ENCODE data around the gene INO80. TPM values are rescaled to one million over a fixed set of nuclear protein-coding genes. Genes with fewer than 3 reads are reported as not detected.

Gene INO80
- total RNA-seq, 1 donor from 2014 or later: 16.9 TPM

DNA sequence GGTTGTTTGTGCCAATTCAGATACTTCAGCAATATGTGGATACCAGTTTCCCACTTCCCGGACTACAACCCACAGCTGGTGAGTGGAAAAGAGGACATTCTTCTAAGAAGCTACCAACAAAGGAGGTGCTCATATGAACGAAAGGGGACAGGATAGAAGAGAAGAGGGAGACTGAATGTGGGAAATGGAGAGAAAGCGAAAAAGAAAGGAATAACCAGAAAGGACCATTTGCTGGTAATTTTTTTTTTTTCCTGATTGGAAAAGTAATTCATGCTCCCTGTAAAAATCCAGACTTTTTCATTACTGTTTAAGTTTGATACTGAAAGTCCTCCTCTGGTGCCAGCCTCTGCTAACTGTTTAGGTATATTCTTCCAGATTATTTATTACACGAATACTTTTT, 164.3 kb downstream of the INO80 start:
- no peak for DNase-seq (ENCODE audit: low spot score)

DNA sequence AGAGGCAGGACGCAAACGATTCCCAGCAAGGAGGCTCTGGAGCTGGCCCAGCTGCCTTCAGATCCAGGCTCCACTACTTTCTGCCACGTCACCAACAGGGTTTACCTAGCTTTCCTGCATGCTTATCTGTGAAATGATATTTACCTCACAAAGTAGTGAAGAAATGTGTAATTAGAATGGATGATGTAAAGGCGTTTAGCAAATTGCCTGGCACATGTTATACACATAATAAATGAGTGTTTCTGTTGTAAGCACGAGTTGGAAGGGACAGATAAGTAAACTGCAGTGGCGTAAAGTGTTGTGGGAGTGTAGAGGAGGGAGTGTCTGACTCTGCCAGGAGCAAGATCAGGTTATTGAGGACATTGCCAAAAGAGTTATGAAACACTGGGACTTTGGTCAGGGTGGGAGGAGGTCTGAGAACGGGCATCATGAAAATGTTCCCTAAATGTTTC, 166.3 kb downstream of the INO80 start:
- DNase-seq (ENCODE audit: low spot score): no peak

DNA sequence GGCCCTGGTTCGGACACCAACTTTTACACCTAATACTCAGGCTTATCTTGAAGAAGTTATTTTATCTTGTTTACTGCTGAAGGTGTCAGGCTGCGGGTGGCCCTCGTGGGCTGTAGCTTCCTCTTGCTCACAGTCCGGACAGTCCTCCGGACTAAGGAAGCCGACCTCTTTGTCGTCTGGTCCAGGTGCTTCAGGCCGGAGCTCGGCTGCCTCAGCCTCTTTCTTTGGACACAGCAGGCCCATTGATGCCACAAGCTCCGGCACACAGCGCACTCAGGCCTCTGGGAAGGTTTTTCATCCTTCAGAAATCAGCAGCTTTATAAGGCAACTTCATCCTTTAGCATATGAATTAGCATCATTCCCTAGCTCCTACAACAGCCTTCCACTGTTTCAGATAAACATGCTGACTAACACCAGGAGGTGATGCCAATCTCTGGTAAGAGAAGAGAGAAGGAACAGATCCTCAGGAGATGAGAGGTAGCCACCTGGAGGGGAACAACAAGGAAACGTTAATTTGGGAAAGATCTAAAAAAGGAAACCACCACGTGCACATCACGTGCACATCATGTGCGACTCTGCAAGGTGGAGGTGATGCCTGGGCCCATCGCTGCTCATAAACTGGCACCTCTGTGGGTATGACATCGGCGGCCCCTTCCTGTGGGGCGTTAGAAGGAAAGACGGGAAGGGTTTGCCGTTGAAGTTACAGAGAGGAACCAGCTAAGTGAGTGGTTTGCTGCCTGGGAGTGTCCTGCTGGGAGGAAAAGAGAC, 167.2 kb downstream of the INO80 start:
- DNase-seq (ENCODE audit: low spot score): no peak

GRCh38 chr15:40944510-40945296, 171.4 kb downstream of the INO80 start:
- DNase-seq (ENCODE audit: low spot score): no peak

DNA sequence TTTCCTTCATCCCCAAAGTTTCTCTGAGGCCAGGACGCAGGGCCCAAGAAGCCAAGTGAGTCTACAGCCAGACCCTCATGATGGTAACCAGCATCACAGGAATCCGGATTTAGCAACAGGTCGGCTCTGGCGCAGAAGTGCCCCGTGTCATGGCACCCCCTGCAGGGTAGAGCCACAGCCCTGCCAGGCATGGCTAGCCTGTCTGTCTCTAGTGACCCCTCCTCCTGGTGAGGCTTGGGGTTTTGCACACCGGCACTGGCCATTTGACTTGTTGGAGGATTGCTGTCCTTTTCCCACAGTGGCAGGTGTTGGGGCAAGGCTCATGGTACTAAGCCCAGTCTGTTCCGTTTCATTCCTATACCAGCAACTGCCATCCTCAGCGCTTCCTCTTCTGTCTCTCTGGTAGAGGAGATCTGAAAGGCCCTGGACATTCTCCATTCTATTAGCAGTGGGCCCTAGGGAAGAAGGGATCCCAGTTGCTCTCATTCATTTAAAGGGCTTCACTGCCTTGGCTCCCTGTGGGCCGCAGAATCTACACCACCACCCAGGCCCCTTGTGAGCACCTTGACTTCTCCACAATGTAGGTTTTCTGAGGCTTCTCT, 172.2 kb downstream of the INO80 start:
- no peak for DNase-seq (ENCODE audit: low spot score)

GRCh38 chr15:40942878-40943277, 173.2 kb downstream of the INO80 start:
- no peak for DNase-seq (ENCODE audit: low spot score)

DNA sequence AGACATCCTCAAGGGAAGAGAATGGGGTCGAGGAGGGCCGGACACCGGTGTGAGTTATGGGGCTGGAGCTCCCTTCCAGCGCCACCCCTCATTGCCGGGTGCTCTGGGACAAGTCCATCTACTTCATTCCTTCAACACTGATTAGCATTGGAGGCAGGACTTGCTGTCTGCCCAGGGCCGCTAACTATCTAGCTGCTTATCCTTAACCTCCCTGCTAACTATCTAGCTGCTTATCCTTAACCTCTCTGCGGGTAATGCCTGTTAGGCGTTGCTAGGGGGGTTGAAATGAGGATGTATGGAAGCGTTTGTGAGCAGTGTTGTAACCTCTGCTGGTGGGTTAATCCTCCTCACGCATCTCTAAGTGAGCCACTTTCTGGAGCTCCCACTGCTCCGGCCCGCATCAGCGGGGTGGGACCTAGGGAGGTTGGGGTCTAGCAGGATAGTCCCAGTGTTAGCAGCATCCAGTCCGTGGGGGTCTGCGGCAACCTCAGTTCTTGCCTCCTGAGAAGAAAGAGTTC, 173.7 kb downstream of the INO80 start:
- no peak for DNase-seq (ENCODE audit: low spot score)

DNA sequence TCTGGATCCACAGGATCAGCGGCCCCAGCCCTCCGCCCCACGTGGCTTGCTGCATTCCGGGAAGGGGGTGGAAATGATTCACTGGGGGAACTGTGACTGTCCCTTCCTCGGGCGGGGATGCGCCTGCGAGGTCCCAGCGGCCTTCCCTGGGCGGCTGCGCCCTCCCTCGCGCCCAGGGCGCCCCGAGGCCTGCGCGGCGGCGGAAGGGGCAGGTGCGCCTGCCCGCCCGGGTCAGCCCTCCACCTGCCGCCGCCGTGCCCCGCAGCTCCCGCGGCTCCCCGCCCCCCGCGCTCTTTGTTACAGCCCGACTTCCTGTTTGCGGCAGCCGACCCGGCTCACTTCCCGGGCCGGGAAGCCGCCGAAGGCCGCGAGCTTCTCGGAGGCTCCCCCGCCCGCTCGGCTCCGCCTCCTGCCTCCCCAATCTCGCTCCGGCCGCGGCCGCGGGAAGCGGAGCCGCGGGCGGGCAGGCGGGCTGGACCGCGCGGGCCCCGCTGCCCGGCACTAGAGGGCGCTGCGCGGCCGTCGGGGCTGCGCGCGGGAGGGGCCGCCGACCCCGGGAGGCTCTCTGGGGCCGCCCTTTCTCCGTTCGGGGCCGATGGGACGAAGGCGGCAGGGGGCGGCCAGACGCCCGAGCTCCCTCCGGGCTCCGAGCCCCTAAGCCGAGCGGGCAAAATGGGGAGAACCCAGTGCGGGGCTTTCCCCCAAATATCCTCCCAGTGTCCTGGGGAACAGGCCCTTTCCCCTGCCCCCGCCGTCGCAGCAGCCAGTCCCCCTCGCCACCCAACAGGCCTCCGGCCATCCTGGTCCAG, 174.3 kb downstream of the INO80 start:
- peak; percentile 82 for DNase-seq (ENCODE audit: low spot score)

- no peak for DNase-seq (ENCODE audit: low spot score)
Observed at GRCh38 chr15:40941068-40941527, 175.0 kb downstream of the INO80 start.

DNA sequence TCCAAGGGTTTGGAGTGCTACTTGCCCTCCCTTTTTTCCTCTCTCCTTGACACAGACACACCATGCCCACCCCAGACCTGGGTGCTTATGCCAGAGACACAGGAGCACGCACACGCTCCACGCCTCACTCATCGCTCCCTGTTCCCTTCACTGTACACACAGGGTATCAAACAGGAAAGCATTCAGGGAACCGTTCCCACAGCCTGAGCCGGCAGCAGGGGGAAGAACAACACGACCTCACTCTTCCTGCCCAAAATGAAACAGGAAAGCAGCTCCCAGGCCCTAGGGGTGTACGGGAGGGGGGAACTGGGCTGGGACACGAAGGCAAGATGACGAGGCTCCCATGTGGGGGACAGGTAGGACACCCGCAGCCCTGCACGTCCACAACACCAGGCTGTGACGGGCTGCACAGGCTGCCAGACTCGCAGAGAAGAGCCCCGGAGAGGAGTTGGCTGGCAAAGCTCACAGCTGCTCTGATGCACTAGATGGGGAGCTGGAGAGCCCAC, 175.7 kb downstream of the INO80 start:
- no peak for DNase-seq (ENCODE audit: low spot score)

GRCh38 chr15:40938536-40938870, 177.6 kb downstream of the INO80 start:
- no peak for DNase-seq (ENCODE audit: low spot score)

- DNase-seq (ENCODE audit: low spot score): no peak
Observed at GRCh38 chr15:40937762-40938535, 178.1 kb downstream of the INO80 start.

- DNase-seq (ENCODE audit: low spot score): no peak
Observed at GRCh38 chr15:40936709-40937666, 179.1 kb downstream of the INO80 start.

- DNase-seq (ENCODE audit: low spot score): no peak
Observed at GRCh38 chr15:40936234-40936708, 179.8 kb downstream of the INO80 start.

DNA sequence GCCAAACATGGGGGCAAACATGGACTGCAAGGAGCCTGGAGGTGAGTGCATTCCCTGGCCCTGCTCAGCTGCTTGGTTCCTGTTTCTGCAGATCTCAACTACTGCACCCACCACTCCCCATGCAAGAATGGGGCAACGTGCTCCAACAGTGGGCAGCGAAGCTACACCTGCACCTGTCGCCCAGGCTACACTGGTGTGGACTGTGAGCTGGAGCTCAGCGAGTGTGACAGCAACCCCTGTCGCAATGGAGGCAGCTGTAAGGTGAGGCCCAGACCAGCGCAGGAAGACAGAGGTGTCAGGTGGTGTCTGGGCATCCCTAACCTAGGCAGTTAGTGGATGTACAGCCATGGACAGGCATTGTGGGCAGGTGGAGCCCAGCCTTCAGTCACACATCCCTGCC, 181.6 kb downstream of the INO80 start:
- DNase-seq (ENCODE audit: low spot score): no peak

DNA sequence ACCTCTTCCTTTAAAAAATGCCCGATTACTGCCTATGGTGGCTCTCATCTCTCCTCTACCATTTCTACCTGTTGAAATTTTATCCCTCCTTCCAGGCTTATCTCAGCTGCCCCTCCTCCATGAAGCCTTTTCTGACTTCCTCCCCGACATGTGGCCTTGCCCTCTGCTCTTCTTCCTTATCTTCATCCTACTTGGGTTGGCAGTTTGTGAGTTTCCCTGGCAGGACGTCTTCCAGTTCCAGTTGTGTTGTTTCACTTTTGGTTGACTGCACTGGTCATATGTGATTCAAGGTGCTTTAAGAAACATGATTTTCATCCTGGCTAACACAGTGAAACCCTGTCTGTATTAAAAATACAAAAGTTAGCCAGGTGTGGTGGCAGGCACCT, 182.6 kb downstream of the INO80 start:
- no peak for DNase-seq (ENCODE audit: low spot score)

- no peak for DNase-seq (ENCODE audit: low spot score)
Observed at GRCh38 chr15:40932649-40933516, 183.2 kb downstream of the INO80 start.

GRCh38 chr15:40932156-40932555, 183.9 kb downstream of the INO80 start:
- no peak for DNase-seq (ENCODE audit: low spot score)
